ENCODE data around the gene CLK1.

GRCh38 chr2:200828104-200828503, 36.4 kb downstream of the CLK1 start:
- TF ChIP-seq CTCF (IDR thresholded peaks at IDR 0.05; ENCODE audit: insufficient read depth, low read depth, low read length) (no peak), EZH2 (IDR thresholded peaks at IDR 0.05; ENCODE audit: insufficient read depth, low read length) (no peak)
